Mucosa of gallbladder (tissue), 1 donor: ENCODE results near the gene PUM2. TPM values are rescaled to one million over a fixed set of nuclear protein-coding genes. Genes with fewer than 3 reads are reported as not detected.

Source experiments
- DNase-seq: peaks from one replicate; pipeline ENCODE4 v3.0.0-alpha.2; 2020; ENCODE audit warnings: low spot score
- total RNA-seq: library from RNA; stranded (reverse); gene quantifications from one replicate; pipeline ENCODE4 v1.2.1, GENCODE V29; 2021
- donor health status: DM: no; HTN: no; CAD: no.

PUM2 gene
- total RNA-seq, 1 donor from 2014 or later, result 95.8 TPM

DNA sequence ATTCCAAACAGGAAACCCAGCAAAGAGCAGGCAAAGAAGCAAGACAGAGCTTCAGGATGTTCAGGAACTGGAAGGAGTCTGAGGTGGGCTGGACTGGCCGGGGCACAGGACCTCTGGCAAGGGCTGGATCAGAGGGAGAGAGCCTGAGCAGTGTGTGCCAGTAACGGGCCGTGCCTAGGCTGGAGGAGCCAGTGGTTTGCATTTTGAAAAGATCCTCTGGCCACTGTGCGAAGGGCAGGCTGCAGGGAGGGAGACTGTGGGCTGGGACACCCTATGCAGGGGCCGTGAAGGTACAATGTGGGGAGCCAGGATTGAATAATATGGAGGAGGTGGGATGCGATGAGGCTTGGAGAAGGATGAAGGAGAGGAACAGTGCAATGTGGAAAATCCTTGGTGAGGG lies 119.5 kb downstream of the PUM2 start:
- DNase-seq, result no peak

DNA sequence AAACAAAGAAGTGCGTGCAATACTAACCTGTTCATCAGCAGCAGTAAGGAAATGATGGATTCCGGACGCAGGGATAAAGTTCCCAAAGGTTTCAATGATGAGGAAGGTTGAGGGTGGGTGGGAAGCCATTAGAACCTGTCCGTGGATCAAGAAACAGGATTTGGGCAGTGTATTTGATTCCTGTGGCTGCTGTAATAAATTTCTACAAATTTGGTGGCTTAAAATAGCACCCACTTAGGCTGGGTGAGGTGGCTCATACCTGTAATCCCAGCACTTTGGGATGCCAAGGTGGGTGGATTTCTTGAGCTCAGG lies 120.6 kb downstream of the PUM2 start:
- DNase-seq, result no peak

DNA sequence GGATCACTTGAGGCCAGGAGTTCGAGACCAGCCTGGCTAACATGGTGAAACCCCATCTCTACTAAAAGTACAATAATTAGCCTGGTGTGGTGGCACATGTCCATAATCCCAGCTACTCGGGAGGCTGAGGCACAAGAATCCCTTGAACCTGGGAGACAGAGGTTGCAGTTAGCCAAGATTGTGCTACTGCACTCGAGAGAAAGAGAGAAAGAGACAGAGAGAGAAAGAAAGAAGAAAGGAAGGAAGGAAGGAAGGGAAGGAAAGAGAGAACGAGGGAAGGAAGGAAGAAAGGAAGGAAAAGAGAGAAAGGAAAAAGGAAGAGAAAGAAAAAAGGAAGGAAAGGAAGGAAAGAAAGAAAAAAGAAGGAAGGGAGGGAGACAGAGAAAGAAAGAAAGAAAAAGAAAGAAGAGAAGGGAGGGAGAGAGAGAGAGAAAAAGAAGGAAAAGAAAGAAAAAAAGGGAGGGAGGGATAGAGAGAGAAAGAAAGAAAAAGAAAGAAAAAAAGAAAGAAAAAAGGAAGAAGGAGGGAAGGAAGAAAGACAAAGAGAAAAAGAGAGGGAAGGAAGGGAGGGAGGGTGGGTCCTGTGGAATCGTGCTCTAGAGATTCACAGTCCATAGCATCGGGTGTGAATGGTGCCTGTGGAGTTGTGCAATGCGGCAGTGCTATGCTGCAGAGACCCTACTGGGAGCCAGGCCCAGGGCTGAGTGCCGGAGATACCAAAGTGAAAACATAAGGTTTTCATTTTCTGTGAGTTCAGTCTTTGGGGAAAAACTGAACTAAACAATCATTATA lies 121.1 kb downstream of the PUM2 start:
- no peak for DNase-seq

DNA sequence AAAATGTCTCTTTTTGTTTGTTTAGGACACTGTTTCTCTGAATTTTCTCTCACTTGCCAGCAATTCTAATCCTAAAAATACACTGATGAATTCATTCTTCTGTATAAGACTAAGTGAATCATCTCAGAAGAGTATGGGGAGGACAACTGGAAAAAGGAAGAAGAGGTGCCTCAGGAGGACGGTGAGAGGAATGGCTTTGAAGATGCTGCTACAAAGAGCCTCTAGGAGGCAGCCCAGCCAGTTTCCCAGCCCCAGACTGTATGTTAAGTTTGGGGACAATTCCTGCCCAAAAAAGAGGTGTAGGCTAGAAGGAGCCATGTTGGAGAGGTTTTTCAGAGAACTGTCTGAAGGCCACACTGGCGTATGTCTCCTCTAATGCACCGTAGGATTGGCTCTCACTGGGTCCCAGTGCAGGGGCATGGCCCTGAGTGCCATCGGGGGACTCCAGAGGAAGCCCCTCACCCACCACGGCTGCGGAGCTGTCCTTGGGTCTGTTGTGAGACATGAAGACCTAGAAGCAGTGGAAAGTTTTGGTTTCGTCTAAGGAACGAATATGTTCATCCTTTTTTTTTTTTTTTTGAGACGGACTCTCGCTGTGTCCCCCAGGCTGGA lies 122.6 kb downstream of the PUM2 start:
- DNase-seq, result no peak

DNA sequence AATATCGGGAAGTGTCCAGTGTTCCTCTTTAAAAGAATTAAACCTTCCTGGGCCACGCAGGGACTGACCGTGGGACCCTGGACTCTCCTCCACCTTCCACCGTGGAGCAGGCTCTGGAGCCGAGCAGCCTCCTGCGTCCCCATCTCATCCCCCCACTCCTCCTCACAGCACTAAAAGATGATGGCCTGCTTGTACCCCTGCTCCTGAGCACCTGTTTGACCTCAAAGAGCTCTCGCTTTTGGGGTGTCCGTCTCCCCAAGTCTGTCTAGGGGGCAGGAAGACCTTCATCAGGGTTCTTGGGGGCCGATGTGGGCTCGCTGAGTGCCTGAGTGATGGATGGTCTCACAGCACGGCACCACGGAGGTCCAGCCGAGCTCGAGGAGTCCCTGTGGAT lies 124.5 kb downstream of the PUM2 start:
- no peak for DNase-seq

DNA sequence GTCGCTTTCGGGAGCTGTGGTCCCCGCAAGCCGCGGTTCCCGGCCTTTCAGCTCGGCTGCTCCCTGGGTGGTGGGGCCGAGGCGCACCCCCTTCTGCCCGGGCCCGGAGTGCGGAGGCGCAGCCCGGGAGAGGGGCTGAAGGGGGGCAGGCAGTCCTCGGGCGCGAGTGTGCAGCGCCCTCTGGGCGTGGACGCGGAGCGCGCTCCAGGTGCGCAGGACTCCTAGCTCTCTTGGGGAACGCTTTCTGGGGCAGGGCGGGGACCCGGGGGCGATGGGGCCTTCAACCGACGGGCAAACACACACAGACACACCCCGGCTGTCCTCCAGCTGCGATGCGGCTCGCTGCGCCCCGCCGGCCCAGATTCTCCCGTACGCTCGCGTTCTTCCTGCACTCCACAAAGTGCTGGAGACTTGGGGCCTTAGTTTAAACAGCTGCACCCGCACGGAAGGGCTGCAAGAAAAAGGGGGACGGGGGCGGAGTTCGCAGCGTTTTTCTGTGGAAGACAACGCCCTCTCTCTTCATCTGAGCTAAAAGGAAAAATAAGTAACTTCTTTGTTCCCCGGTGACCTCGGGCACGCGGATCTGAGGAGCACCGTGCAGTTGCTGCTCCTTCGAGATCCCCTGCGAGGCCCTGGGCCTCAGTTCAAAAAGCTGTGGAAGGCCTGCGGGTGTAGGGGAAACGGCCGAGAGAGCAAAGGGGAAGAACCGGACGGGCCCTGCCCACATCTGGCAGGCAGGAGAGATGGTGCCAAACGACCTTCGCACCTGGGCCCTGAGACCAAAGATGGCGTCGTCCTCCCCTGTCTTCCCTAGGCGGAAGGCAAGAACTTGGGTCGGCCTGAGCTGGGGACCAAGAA lies 125.1 kb downstream of the PUM2 start:
- DNase-seq, result peak; percentile 65

DNA sequence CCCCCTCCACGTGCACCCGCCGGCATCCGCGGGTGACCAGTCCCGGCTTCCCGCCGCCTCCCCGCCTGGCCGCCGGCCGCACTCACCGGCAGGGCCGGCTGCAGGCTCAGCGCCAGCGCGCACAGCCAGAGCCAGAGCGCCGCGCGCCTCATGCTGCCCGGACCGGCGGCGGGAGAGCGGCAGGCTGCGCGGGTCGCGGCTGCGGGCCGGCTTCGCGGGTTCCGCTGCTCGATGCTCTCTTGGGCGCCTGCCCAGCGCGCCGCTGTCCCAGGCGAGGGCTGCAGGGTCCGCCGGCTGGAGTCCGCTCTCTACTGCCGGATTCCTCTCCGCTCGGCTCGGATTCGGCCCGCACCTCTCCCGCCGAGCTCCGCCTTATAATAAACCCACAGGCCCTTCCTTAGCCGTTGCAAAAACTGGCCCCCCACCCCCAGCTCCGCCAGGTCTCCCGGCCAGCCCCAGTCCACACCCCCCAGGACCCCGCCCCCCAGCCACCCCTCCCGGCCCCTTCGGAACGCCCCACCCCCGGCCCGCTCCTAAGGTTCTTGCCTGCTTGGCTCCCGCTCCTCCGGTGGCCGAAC lies 125.8 kb downstream of the PUM2 start, which contains the start of gene SDC1:
Gene SDC1 (minus strand): TSS at position 415 of the 578 bp plus-strand sequence. CDS start 263 bp downstream, at position 152.
- DNase-seq, result peak; percentile 59

DNA sequence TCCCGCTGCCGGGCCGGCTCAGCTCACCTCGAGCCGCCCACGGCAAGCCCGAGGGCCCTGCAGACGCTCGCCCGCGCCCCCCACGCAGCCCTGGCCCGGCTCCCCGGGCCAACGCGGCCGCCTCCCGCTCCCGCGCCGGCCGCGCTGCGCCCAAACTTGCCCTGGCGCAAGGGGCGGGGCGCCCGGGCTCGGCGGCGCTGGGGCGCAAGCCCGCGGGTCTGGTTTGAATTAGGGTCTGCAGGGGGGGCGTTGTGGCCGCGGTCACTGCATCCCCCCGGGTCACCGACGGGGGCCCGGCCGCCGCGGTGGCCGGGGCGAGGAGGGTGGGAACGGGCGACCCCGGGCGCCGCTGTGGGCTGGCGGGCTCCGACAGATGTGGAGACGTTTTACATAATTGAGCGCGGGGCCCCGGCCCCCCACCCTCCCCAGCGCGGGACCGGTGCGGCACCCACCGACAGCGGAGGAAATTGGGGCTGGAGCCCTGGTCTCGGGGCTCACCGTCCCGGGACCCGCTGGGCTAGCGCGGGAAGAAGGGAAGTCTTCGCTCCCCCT lies 126.4 kb downstream of the PUM2 start:
- DNase-seq, result no peak

DNA sequence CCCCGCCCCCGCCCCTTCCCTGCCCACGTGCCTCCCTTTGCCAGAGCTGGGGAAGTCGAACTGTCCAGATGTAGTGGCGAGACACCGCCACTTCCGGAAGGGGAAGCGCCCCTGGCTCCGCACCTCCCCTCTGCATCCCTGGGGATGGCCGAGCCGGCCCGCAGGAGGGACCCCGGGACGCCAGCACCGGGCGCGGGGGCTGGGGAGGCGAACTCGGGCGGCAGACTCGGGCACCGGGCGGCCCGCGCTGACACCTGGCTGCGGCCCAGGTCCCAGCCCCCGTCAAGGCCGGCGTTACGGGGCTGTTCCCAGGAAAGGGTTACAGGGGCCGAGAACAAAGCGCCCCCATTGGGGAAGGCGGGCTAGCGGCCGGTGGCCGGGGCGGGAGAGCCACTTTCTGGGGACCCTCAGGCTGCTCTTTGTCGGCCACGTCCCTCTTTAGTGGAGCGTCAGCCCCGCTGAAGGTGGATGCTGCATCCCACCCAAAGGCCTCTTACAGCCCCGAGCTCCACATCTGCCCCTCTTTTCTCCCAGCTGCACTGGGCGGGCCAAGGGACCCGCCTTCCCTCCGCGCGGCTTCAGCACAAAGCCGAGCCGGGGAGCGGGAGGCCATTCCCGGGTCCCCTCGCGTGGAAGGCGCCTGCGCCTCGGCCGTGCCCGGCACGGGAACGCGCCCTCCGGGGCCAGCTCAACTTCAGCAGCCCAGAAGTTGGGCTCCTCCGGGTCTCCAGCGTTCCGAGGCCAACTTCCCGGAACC lies 127.1 kb downstream of the PUM2 start:
- DNase-seq, result no peak

DNA sequence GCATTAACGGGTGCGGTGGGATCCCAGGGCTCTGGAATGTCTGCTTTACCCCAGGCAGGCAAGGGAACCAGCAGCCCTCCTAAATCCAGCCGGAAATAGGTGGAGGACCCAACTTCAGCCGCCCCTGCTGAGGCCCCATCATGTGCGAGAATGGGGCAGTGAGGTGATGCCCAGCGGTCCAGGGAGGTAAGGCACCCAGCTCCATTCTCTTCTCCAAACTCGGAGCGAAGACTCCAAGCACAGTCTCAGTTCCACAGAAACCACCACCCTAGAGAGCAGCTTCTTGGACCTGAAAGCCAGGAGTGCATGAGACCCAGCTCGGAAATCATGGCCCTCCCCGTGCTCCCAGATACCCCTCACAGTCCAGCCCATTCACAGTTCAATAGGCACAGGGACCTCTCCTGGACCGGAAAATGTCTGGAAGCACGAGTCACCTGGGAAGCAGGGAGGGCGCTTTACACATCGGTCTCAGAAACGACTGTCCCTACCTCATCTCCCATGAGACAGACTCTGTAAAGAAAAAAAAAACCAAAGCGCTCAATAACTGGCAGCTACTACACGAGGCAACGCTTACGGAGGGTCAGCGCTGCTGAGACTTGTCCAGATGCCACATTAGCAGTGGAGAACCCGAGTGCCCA lies 127.8 kb downstream of the PUM2 start:
- DNase-seq, result no peak

DNA sequence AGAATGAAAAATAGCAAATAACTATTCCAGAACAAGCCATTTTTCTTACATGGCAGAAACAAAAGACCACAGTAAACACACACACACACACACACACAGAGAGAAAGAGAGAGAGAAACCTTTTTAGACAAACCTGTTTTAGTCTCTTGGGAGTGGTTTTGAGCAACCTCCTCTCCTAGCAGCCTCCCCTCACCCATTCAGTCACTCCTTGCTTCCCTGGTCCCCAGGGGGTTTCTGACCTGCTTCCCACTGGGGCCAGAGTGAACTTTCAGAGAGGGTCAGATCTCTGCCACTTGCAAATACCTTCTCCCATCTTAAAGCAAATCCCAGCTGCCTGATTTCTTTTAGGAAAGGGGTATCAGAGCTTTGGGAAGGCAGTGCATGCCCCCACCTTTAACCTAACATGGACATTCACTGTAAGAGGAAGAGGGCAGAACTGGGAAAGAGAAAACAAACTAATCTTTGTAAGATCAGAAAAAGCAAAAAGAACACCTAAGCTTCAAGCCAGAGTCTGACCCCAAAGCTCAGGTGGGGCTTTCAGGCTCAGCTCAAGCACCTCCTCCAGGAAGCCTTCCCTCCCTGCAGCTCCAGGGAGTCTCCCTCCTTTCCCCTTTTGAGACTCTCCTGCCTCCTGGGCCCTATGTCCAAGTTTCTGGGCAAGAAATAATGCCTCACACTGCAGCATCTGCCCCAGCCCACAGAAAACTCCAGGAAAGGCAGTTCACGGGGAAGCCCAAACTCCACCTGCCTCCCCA lies 128.5 kb downstream of the PUM2 start:
- no peak for DNase-seq

DNA sequence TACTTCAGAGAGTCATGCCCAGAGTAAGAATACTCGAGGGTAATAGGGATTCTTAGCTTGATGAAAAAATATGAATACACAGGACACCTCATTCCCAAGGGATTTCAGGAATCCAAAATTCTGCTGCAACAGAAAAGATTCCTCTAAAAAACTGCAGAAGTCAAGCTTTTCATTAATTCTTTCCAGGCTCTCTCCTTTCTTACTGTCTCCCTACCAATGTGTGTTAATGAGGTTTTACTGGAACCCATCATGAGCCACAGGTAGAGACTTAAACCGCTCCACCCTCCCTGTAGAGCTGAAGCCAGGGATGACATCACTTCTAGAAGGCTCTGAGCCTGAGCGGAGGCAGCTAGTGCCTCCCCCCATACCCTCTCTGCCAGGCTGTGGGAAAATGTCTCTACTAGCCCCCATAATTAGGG lies 129.1 kb downstream of the PUM2 start:
- no peak for DNase-seq

DNA sequence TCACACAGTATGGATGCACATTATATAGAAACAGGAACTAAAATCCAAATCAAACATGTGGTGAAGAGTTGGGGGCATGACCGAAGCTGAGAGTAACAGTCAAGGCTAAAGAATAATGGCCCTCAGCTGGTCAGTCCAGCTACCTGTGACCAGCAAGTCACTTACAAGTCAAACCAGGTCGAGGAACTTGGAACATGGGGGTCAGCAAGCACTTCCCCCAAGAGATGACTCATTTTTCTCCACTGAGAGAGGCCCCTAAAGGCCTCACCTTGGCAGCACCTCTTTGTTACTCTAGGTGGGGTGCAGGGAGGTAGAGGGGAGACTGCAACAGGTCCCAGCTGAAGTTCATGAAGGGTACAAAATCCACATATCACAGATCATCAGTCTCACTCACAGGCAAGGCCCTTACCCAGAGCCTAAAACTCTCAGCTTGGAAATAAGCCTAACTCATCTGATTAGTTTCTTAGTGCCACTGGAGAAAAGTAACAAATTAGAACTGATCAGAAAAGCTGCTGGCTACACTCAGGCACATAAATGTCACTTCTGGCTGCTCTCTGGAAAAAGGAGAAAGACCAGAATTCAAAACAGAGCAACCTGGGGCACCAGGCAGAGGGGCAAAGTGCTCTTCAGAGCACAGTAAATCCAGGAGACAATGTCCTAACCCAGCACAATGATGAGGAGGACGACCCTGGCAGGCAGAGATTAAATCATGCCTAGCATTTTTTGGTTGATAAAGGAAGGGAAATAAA lies 129.7 kb downstream of the PUM2 start:
- DNase-seq, result no peak

DNA sequence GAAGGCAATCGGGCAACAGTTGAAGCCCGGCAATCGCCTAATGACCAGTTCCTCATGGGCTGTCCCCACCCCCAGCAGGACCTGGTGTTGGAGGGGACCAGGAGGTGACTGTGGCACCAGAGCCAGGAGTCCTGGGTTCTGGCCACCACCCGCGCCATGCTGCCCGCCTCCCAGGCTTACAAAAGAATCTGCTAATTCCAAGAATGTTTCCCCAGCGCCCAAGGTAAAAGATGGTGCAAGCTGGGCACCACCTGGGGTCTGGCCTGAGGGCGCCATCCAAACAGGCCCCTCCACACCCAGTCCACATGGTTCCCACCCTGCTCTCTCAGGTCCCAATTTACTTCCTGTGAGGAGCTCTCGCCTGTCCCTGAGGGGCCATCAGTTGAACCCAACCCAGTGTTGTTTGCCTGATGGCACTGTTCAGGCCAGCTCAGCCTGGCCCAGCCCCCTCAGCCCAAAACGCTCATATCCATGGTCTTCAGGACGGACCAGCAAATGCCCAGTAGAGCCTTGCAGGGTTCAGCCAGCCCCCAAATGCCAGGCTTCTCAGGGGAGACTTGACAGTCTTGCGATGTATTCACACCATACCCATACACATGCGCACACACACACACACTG lies 130.8 kb downstream of the PUM2 start:
- no peak for DNase-seq

DNA sequence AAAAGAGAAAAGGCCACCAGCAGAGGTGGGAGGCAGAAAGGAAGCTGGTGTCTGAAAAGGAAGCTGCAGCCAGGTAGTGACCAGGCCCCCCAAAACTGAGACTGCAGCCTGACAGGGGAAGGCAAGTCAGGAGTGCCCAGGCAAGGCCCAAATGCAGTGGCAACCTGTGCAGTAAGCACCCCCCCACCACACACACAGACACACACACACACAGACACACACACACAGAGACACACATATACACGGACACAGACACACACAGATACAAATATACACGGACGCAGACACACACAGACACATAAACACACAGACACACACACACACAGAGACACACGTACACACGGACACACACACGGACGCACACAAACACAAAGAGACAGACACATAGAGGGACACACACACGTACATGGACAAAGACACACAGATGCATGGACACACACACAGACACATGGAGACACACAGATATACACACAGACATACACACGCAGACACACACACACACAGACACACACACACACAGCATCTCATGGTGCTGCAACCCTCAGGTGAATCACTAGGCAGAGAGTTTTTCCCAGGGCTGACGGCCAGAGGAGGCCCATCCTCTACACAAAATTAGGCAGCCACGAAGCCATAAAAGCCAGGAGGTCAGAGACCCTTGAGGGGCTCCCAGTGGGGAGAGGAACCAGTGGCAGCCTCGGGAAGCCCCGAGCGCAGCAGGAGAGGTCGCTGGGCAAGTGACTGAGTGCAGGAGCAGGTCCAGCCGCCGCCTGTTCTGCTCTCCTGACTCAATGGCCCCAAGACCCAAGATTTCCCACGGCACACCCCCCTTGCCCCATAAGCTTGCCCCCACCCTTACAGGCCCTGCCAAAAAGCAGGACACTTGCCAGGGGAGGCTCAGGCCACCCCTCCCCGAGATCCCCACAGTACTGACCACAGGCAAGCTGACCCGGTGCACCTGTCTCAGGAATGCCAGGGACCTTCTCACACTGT lies 132.0 kb downstream of the PUM2 start:
- no peak for DNase-seq

DNA sequence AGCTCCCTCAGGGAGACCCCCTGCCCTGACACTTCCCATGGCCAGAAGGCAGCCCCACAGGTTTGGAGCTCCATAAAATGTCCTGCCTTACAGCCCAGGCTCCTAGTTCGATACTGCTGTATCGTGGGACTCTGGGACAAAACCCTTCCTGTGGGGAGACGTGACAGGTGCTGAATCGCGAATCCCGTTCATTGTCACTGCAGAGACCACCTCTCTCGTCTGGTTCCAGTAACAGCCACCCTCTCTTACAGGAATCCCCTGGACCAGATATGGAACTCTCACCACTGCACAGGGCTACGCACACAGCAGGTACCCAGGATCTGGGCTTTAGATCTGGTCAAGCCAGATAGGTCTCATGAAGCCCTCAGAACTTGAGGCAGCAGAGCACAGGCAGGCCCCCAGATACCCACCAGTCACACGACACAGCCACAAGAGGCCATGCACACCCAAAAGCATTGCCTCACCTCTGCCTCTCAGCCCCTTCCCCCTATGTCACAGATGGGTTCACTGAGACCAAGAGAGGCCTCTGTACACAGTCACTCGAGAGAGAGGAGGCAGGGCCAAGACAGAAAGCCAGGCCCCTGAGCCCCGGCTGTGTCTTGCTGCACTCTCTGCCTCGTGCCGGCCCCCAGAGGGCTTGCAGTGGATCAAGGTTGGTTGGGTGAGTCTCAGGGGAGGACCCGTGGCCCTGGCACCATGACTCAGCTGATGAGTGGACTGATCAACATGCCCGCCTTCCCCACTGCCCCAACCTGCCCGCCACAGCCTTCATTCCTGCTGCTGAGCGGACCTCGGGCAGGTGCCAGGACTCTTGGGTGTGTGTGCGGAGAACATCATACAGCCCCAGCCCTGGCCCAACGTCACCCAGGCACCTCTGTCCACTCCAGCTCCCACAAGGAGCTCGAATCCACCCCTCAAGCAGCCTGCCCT lies 133.3 kb downstream of the PUM2 start:
- peak; percentile 74 for DNase-seq
